Suprapubic skin (tissue), 4 donors: ENCODE results near the gene KRTAP22-2. TPM values are rescaled to one million over a fixed set of nuclear protein-coding genes. Genes with fewer than 3 reads are reported as not detected.

Experiments used
- DNase-seq, 2 donors: peaks; one replicate each; pipeline ENCODE4 v3.0.0-alpha.2; 2019; ENCODE audit warnings: low spot score in 2 of 2
- H3K27ac ChIP-seq: fragments of 200-600 bp; sonication (generic); one replicate; pipeline ENCODE4 v1.5.1; 2019
- H3K27me3 ChIP-seq: fragments of 200-600 bp; sonication (generic); one replicate; pipeline ENCODE4 v1.5.1; 2019
- H3K36me3 ChIP-seq: fragments of 200-600 bp; sonication (generic); one replicate; pipeline ENCODE4 v1.5.1; 2019
- H3K4me1 ChIP-seq: fragments of 200-600 bp; sonication (generic); one replicate; pipeline ENCODE4 v1.5.1; 2019
- H3K4me3 ChIP-seq: fragments of 200-600 bp; sonication (generic); one replicate; pipeline ENCODE4 v1.5.1; 2019; ENCODE audit warnings: mild to moderate bottlenecking
- H3K9me3 ChIP-seq: fragments of 200-600 bp; sonication (generic); one replicate; pipeline ENCODE4 v1.5.1; 2019
- CTCF ChIP-seq, 2 donors: fragments of 200-600 bp in 1 of 2; fragments of 450-650 bp in 1 of 2; sonication (generic) in 1 of 2; IDR thresholded peaks; one replicate each; pipeline ENCODE4 v1.5.1; 2016 to 2019; ENCODE audit warnings: antibody characterized with exemption in 2 of 2, mild to moderate bottlenecking in 1 of 2, moderate library complexity in 1 of 2
- EP300 ChIP-seq: sonication (generic); formaldehyde crosslinking; IDR thresholded peaks from one replicate; pipeline ENCODE4 v1.6.1; 2017; ENCODE audit warnings: antibody characterized with exemption
- POLR2A ChIP-seq, 2 donors: fragments of 450-650 bp; IDR thresholded peaks; one replicate each; pipeline ENCODE4 v1.6.1; 2017; ENCODE audit warnings: antibody characterized with exemption in 2 of 2, mild to moderate bottlenecking in 2 of 2, moderate library complexity in 2 of 2
- POLR2AphosphoS5 ChIP-seq, 3 donors: sonication (generic); formaldehyde crosslinking; IDR thresholded peaks; one replicate each; pipeline ENCODE4 v1.6.1; 2017; ENCODE audit warnings: antibody characterized with exemption in 3 of 3
- WGBS: methylation state at CpG from one replicate; pipeline ENCODE4 v1.1.5; 2018; 5-methylcytosine and 5-hydroxymethylcytosine counted together
- total RNA-seq, 4 donors: library from RNA; depleted of rRNA; stranded (reverse); fragments of >200 nt; gene quantifications; one replicate each; pipeline ENCODE4 v1.1.0, GENCODE V29; 2016

KRTAP22-2 gene
- total RNA-seq, 4 donors from 2014 or later, result not detected

GRCh38 chr21:30625449-30626165, 35.4 kb upstream of the KRTAP22-2 start:
- 72% methylated on average over 4 of the region's 4 CpGs for WGBS
- Histone ChIP-seq H3K9me3 (no peaks in the 10 kb centered on the region), H3K27ac (no peak overlapping the region), H3K4me3 (no peak overlapping the region), H3K36me3 (no peaks in the 10 kb centered on the region), H3K27me3 (no peaks in the 10 kb centered on the region), H3K4me1 (no peaks in the 10 kb centered on the region)
- no peak for DNase-seq
- TF ChIP-seq CTCF (IDR thresholded peaks at IDR 0.05) (no peak), POLR2A (IDR thresholded peaks at IDR 0.05) (no peak), EP300 (no peak), POLR2AphosphoS5 (IDR thresholded peaks at IDR 0.05) (no peak)

- no peaks in the 10 kb centered on the region for H3K36me3 ChIP-seq
- 91% methylated on average over 3 of the region's 3 CpGs for WGBS
- no peak overlapping the region for H3K27ac ChIP-seq
Observed at GRCh38 chr21:30623362-30623761, 33.2 kb upstream of the KRTAP22-2 start.

GRCh38 chr21:30620522-30620921, 30.3 kb upstream of the KRTAP22-2 start, which contains the start of gene KRTAP20-4:
Gene KRTAP20-4 (plus strand): TSS chr21:30620627.
- H3K9me3 ChIP-seq, result no peaks in the 10 kb centered on the region
- 85% methylated on average over 3 of the region's 3 CpGs for WGBS
- H3K4me3 ChIP-seq, result no peak within 1 kb of the TSS
- H3K27ac ChIP-seq, result no peak within 1 kb of the TSS
- DNase-seq, result no peak
- H3K36me3 ChIP-seq, result no peaks in the 10 kb centered on the region
- TF ChIP-seq EP300, result no peak
- no peak for TF ChIP-seq POLR2AphosphoS5 (IDR thresholded peaks at IDR 0.05)
- TF ChIP-seq POLR2A (IDR thresholded peaks at IDR 0.05), result no peak
- TF ChIP-seq CTCF (IDR thresholded peaks at IDR 0.05), result no peak
- no peaks in the 10 kb centered on the region for H3K27me3 ChIP-seq
- H3K4me1 ChIP-seq, result no peaks in the 10 kb centered on the region

More at GRCh38 chr21:30623362-30623761, 33.2 kb upstream of the KRTAP22-2 start:
- Histone ChIP-seq H3K9me3 (no peaks in the 10 kb centered on the region), H3K27me3 (no peaks in the 10 kb centered on the region), H3K4me1 (no peaks in the 10 kb centered on the region), H3K4me3 (no peak overlapping the region)
- TF ChIP-seq CTCF (IDR thresholded peaks at IDR 0.05) (no peak), POLR2AphosphoS5 (IDR thresholded peaks at IDR 0.05) (no peak), EP300 (no peak), POLR2A (IDR thresholded peaks at IDR 0.05) (no peak)
- no peak for DNase-seq

- Histone ChIP-seq H3K9me3 (no peaks in the 10 kb centered on the region), H3K4me1 (no peaks in the 10 kb centered on the region), H3K27ac (no peak overlapping the region), H3K4me3 (no peak overlapping the region), H3K27me3 (no peaks in the 10 kb centered on the region), H3K36me3 (no peaks in the 10 kb centered on the region)
- TF ChIP-seq POLR2AphosphoS5 (IDR thresholded peaks at IDR 0.05) (no peak), EP300 (no peak), CTCF (IDR thresholded peaks at IDR 0.05) (no peak)
- DNase-seq, result no peak
Observed at GRCh38 chr21:30620080-30620479, 29.9 kb upstream of the KRTAP22-2 start.

- Histone ChIP-seq H3K4me1 (no peaks in the 10 kb centered on the region), H3K9me3 (no peaks in the 10 kb centered on the region), H3K27ac (no peak within 1 kb of the TSS), H3K36me3 (no peaks in the 10 kb centered on the region), H3K4me3 (no peak within 1 kb of the TSS), H3K27me3 (no peaks in the 10 kb centered on the region)
- no peak for DNase-seq
- TF ChIP-seq POLR2A (IDR thresholded peaks at IDR 0.05) (no peak), POLR2AphosphoS5 (IDR thresholded peaks at IDR 0.05) (no peak)
- 75% methylated on average over 2 of the region's 2 CpGs for WGBS
Observed at GRCh38 chr21:30616125-30616524, 25.9 kb upstream of the KRTAP22-2 start, which contains the start of gene KRTAP20-1. Gene KRTAP20-1 (plus strand): TSS chr21:30616425. CDS start chr21:30616455, 30 bp downstream.
